AG04450 (cell line): ENCODE measurements around the gene BMP3. TPM values are rescaled to one million over a fixed set of nuclear protein-coding genes. Genes with fewer than 3 reads are reported as not detected.

ENCODE experiments used
- CTCF ChIA-PET: fragments of 300-600, 350-600 bp; formaldehyde crosslinking; extraction: SDS; loops from one replicate; lab custom pipeline; 2022; ENCODE audit warnings: antibody characterized with exemption, inconsistent platforms; lab: Charles Lee
- POLR2A ChIA-PET: fragments of 350-600 bp; formaldehyde crosslinking; extraction: SDS; loops from one replicate; lab custom pipeline; 2021; ENCODE audit warnings: antibody characterized with exemption, inconsistent platforms; lab: Yijun Ruan, JAX
- DNase-seq: peaks from one replicate; pipeline ENCODE4 v3.0.0-alpha.2; 2011; ENCODE audit warnings: low read depth, low spot score
- H3K27ac ChIP-seq: one replicate; pipeline ENCODE4 v1.5.1; 2012; ENCODE audit warnings: low read depth, low read length, control low read depth
- H3K27me3 ChIP-seq: one replicate; pipeline ENCODE4 v1.6.0; 2012; ENCODE audit warnings: low read length; ENCODE audit not compliant: control insufficient read depth, insufficient read depth
- H3K4me3 ChIP-seq: 2 replicates; pipeline ENCODE4 v1.5.1; 2011; ENCODE audit warnings: mild to moderate bottlenecking, low read depth, low read length, control low read depth
- H3K9me3 ChIP-seq: 2 replicates; pipeline ENCODE4 v1.5.1; 2012; ENCODE audit warnings: low read length; ENCODE audit not compliant: control insufficient read depth, insufficient read depth
- polyA plus RNA-seq: library from polyadenylated mRNA; depleted of rRNA; stranded (reverse); fragments of >200 nt; gene quantifications from 2 replicates; pipeline ENCODE4 v1.2.3, GENCODE V29; 2011
- TF ChIP-seq, protein P1 (sequence below): IDR thresholded peaks from 2 replicates; pipeline ENCODE4 v1.5.1; 2011; ENCODE audit warnings: low read depth, low read length, control low read depth, inconsistent platforms

Gene BMP3
- polyA plus RNA-seq, 1 experiment: 0.15 TPM

GRCh38 chr4:81052119-81053068 is 21.9 kb downstream of the BMP3 start:
- Histone ChIP-seq H3K27ac (no peak overlapping the region), H3K9me3 (no peaks in the 10 kb centered on the region), H3K4me3 (no peak overlapping the region), H3K27me3 (peaks cover 16% of the 10 kb centered on the region)
- CTCF ChIA-PET: interaction anchor here (0.6 to 5.4 kb wide), 25 partner anchors 10 to 979 kb away, joined by 3 to 80 read pairs (median 4); no protein-coding TSS in a partner anchor
- POLR2A ChIA-PET: no interaction called here
- peak; percentile 34 for DNase-seq
- TF ChIP-seq, protein P1, sequence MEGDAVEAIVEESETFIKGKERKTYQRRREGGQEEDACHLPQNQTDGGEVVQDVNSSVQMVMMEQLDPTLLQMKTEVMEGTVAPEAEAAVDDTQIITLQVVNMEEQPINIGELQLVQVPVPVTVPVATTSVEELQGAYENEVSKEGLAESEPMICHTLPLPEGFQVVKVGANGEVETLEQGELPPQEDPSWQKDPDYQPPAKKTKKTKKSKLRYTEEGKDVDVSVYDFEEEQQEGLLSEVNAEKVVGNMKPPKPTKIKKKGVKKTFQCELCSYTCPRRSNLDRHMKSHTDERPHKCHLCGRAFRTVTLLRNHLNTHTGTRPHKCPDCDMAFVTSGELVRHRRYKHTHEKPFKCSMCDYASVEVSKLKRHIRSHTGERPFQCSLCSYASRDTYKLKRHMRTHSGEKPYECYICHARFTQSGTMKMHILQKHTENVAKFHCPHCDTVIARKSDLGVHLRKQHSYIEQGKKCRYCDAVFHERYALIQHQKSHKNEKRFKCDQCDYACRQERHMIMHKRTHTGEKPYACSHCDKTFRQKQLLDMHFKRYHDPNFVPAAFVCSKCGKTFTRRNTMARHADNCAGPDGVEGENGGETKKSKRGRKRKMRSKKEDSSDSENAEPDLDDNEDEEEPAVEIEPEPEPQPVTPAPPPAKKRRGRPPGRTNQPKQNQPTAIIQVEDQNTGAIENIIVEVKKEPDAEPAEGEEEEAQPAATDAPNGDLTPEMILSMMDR: peak; percentile 84

DNA sequence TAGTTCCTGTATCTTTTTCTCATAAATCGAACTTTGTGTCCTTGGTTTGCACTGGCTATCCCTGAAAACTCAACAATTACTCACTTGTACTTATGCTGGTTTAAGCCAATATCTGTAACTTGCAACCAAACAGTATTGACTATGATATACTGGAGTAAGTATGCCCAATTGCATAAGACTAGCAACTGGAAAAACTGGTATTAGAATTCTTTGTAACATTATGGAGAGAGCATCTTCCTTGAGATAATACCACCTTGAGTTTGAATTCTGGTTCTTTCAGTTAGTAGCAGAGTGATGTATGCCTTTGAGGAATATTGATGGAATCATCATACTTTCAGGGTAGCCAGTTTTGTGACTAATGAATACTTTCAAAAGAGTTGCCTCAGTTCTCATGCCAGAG is 28.1 kb downstream of the BMP3 start:
- TF ChIP-seq, protein P1: no peak
- Histone ChIP-seq H3K4me3 (no peak overlapping the region), H3K27ac (no peak overlapping the region), H3K9me3 (no peaks in the 10 kb centered on the region), H3K27me3 (no peaks in the 10 kb centered on the region)
- no peak for DNase-seq
- ChIA-PET CTCF (interaction anchor here (1.5 to 2.3 kb wide), 2 partner anchors 293 to 696 kb away, joined by 7 to 9 read pairs; no protein-coding TSS in a partner anchor), POLR2A (no interaction called here)

GRCh38 chr4:81060587-81061343 is 30.3 kb downstream of the BMP3 start:
- H3K27ac ChIP-seq: no peak overlapping the region
- H3K27me3 ChIP-seq: no peaks in the 10 kb centered on the region
- no peak overlapping the region for H3K4me3 ChIP-seq
- CTCF ChIA-PET: interaction anchor here (1.7 to 1.8 kb wide), 2 partner anchors 9 to 346 kb away, joined by 4 to 5 read pairs; no protein-coding TSS in a partner anchor
- TF ChIP-seq, protein P1: no peak
- POLR2A ChIA-PET: no interaction called here
- DNase-seq: no peak
- H3K9me3 ChIP-seq: no peaks in the 10 kb centered on the region

GRCh38 chr4:81061344-81061730 is 30.8 kb downstream of the BMP3 start:
- TF ChIP-seq, protein P1: no peak
- ChIA-PET CTCF (no interaction called here), POLR2A (no interaction called here)

More at GRCh38 chr4:81061344-81061730, 30.8 kb downstream of the BMP3 start:
- no peaks in the 10 kb centered on the region for H3K27me3 ChIP-seq
- no peak overlapping the region for H3K27ac ChIP-seq
- DNase-seq: no peak
- no peaks in the 10 kb centered on the region for H3K9me3 ChIP-seq
- no peak overlapping the region for H3K4me3 ChIP-seq
